GM21381 (cell line): Measurements from ENCODE around the gene BTBD9.

Source experiments
- ATAC-seq: cut with Tn5 transposase; IDR thresholded peaks from one replicate; pipeline ENCODE4 v1.9.1; 2021; ENCODE audit warnings: mild to moderate bottlenecking, moderate library complexity; ENCODE audit not compliant: unreplicated experiment

BTBD9 gene

GRCh38 chr6:38215225-38215624 is 424.5 kb downstream of the BTBD9 start:
- no peak for ATAC-seq

- ATAC-seq: no peak
Measured at GRCh38 chr6:38214159-38214558, 425.6 kb downstream of the BTBD9 start.

- ATAC-seq: no peak
Measured at GRCh38 chr6:38213251-38213658, 426.5 kb downstream of the BTBD9 start.

GRCh38 chr6:38212579-38212978 is 427.1 kb downstream of the BTBD9 start:
- ATAC-seq: no peak

- ATAC-seq: no peak
Measured at GRCh38 chr6:38212116-38212515, 427.6 kb downstream of the BTBD9 start.

- ATAC-seq: no peak
Measured at GRCh38 chr6:38209371-38210260, 430.1 kb downstream of the BTBD9 start.

- ATAC-seq: no peak
Measured at GRCh38 chr6:38208028-38208427, 431.7 kb downstream of the BTBD9 start.

GRCh38 chr6:38207375-38207774 is 432.4 kb downstream of the BTBD9 start:
- no peak for ATAC-seq

GRCh38 chr6:38198219-38198618 is 441.5 kb downstream of the BTBD9 start:
- no peak for ATAC-seq

GRCh38 chr6:38195113-38195635 is 444.6 kb downstream of the BTBD9 start:
- ATAC-seq: no peak

- no peak for ATAC-seq
Measured at GRCh38 chr6:38194589-38194988, 445.1 kb downstream of the BTBD9 start.

- ATAC-seq: no peak
Measured at GRCh38 chr6:38194282-38194572, 445.5 kb downstream of the BTBD9 start.

- no peak for ATAC-seq
Measured at GRCh38 chr6:38193481-38194281, 446.0 kb downstream of the BTBD9 start.

GRCh38 chr6:38193051-38193450 is 446.7 kb downstream of the BTBD9 start:
- no peak for ATAC-seq

GRCh38 chr6:38192487-38192886 is 447.2 kb downstream of the BTBD9 start:
- ATAC-seq: no peak

- ATAC-seq: no peak
Measured at GRCh38 chr6:38192011-38192410, 447.7 kb downstream of the BTBD9 start.

GRCh38 chr6:38191418-38191817 is 448.3 kb downstream of the BTBD9 start:
- ATAC-seq: no peak

GRCh38 chr6:38188677-38189335 is 450.9 kb downstream of the BTBD9 start:
- no peak for ATAC-seq

- ATAC-seq: no peak
Measured at GRCh38 chr6:38187811-38188590, 451.7 kb downstream of the BTBD9 start.

- no peak for ATAC-seq
Measured at GRCh38 chr6:38187325-38187724, 452.4 kb downstream of the BTBD9 start.

GRCh38 chr6:38185752-38186151 is 454.0 kb downstream of the BTBD9 start:
- no peak for ATAC-seq
